NB4 (cell line): ENCODE data around the gene MYO7B.

ENCODE experiments used
- TF ChIP-seq, protein P1 (sequence below): IDR thresholded peaks from one replicate; pipeline ENCODE4 v1.5.1; 2012; ENCODE audit warnings: low read depth, low read length
- TF ChIP-seq, protein P2 (sequence below): IDR thresholded peaks from 2 replicates; pipeline ENCODE4 v1.6.1; 2011; ENCODE audit warnings: low read depth, low read length

DNA sequence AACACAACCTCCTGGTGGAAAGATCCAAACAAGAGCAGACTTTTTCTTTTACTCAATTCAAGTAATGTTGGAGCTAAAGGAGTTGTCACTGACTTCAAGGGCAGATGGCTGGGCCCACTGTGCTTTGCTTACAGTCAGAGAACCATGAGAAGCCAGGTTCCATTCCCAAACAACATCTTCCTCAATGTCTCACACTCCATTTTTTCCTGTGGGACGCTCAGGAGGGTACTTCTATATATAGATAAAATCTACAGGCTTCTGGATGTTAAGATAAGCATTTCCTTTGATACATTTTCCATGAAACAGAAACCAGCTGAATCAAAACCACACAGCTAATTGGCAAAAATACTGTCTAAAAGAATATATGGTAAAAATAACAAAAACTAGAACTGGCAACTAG, 23.6 kb upstream of the MYO7B start:
- TF ChIP-seq, protein P1, sequence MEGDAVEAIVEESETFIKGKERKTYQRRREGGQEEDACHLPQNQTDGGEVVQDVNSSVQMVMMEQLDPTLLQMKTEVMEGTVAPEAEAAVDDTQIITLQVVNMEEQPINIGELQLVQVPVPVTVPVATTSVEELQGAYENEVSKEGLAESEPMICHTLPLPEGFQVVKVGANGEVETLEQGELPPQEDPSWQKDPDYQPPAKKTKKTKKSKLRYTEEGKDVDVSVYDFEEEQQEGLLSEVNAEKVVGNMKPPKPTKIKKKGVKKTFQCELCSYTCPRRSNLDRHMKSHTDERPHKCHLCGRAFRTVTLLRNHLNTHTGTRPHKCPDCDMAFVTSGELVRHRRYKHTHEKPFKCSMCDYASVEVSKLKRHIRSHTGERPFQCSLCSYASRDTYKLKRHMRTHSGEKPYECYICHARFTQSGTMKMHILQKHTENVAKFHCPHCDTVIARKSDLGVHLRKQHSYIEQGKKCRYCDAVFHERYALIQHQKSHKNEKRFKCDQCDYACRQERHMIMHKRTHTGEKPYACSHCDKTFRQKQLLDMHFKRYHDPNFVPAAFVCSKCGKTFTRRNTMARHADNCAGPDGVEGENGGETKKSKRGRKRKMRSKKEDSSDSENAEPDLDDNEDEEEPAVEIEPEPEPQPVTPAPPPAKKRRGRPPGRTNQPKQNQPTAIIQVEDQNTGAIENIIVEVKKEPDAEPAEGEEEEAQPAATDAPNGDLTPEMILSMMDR, result no peak
- TF ChIP-seq, protein P2, sequence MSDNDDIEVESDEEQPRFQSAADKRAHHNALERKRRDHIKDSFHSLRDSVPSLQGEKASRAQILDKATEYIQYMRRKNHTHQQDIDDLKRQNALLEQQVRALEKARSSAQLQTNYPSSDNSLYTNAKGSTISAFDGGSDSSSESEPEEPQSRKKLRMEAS, result no peak
